GM04503 (cell line): ENCODE measurements around the gene TAGLN2.
"Not testable (repeated sequence)": the region's sequence is repeated elsewhere in the genome, so short reads cannot be mapped to it uniquely, and the experiment has no call there.

Experiments used
- DNase-seq: peaks from one replicate; pipeline ENCODE4 v3.0.0-alpha.2; 2012; ENCODE audit warnings: low read depth

Gene TAGLN2

DNA sequence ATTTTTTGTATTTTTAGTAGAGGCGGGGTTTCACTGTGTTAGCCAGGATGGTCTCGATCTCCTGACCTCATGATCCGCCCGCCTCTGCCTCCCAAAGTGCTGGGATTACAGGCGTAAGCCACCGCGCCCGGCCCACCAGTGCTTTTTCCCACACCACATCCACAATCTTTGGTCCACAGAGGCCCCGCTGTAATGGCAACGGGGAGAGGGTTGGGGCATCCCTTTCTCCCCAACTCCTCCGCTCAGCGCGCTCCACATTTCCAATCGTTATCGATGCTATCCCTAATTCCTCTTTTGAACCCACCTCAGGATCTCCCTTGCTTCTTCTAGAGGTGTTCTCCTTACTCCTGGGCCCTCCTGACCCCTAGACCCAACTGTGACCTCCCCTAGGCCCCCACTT, 25.7 kb downstream of the TAGLN2 start:
- DNase-seq = not testable (repeated sequence)

GRCh38 chr1:159898527-159898926, 26.8 kb downstream of the TAGLN2 start:
- no peak for DNase-seq

DNA sequence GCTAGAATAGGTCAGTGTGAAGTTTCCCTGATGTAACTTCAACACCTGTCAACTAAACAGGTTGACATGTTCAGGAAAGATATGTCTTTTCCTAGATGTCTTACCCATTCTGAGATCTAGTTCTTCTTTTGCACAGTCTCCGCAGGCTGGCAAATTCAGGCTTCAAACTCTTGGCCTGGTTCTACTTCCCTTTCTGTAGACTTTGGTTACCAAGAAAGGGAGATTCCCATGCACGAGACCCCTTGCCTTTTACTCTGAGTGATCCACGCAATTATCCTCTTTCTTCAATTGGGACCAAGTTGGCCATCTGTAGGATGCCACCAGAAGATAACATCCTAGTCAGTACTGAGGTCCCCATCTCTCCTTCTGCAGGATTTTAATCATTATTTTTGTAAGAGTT, 27.3 kb downstream of the TAGLN2 start:
- no peak for DNase-seq

DNA sequence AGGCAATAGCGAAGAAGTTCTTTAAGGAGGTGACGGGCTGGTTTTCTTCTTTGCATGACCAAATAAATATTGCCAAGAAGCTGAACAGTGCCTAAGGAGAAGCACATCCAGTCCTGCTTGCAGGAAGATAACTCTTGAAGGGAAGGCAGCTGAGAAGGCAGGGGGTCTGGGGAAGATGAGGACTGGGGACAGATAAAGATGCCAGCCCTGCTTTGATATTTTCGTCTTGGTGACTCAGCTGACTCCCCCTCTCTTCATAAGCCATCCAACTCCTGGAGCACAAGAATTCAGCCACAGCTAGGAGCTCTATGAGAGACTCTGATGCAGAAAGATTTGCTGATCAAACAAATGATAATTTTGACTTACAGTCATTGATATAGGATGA, 28.8 kb downstream of the TAGLN2 start:
- no peak for DNase-seq

- no peak for DNase-seq
These were observed 29.3 kb downstream of the TAGLN2 start for GRCh38 chr1:159895836-159896545.

DNA sequence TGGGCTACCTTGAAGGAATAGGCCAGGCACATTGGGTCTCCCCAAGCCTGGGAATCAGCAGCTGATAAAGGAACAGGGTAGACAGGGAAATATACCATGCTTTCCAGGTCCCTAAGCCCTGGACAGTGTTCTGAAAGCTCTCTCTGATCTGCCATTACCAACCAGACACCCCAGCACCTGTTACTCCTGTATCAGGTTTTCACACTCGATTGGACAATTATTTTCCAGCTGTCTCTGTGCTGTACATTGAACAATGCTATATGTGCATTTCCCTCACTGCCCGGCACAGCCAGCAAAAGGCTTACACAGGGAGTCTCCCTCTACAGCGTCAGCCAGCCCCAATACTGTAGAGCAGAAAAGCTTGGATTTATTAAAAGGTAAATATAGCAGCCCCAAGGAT, 30.0 kb downstream of the TAGLN2 start:
- no peak for DNase-seq

DNA sequence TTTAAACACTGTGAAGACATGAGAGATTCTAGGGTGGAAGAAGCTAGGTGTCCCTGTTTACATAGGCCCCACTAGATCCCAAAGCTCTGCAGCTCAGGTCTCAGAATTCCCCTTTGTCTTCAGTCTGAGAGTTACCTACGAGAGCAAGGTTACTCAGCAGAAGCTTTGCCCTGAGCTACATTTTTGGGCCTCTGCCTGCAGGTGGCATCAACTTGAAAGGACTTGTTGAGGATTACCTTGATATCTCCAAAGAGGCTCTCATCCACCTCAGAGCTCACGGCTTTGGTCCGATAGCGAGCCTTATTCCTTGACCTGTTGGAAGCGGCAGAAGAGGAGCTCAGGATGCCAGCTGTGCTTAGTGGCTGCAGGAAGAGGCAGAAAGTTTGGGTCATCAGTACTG, 32.4 kb downstream of the TAGLN2 start:
- DNase-seq = no peak

DNA sequence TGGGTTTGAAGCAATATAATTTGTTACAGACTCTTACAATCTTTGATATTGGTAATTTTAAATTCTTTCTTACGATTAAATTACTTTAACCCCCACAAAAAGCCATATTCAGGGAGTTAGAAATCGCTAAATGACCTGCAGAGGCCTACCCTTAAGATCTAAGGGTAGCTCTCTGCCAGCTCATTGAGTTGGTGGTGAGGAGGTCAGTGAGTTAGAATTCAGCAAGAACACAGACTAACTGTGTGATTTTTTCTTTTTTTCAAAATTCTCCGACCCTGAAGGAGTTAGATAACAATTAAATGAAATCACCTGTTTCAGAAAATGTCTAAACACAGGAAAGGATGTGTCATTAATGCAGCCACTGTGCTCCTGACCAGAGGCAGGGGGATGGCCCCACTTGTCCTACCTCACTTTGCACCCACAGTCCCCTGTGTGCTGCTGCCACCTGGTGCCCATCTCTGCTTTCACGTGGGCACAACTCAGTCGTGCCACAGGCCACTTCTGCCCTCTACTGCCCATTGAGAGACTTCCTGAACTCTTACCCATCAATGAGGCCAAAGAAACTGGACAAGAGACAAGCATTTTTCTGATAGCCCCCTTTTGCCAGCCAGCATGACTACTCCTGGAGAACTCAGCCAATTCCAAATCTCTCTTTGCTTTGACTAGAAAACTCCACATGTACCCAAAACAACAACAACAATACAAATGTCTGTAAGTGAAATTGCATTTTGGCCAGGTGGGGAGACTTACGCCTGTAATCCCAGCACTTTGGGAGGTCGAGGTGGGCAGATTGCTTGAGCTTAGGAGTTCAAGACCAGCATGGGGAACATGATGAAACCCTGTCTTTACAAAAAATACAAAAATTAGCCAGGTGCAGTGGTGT, 33.8 kb downstream of the TAGLN2 start:
- DNase-seq = no peak

GRCh38 chr1:159890390-159890789, 34.9 kb downstream of the TAGLN2 start:
- DNase-seq = no peak

GRCh38 chr1:159889821-159890252, 35.5 kb downstream of the TAGLN2 start:
- peak; percentile 90 for DNase-seq

DNA sequence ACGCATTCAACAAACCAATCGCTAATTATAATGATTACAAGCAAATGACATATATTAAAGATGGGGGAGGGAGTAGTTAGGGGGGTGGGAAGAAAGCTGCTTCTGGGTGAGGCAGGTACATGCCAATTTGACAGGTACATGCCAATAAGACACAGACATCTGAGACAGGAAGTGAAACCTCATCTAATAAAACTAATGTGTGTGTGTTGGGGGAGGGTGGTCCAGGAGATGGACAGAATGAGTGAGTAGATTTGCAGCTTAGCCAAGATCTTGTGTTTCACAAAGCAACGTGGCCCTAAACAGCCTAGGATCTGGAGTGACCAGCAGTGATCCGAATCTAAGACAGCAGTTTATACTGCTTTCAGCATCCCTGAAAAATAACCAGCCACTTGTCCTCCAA, 36.1 kb downstream of the TAGLN2 start:
- DNase-seq = no peak

DNA sequence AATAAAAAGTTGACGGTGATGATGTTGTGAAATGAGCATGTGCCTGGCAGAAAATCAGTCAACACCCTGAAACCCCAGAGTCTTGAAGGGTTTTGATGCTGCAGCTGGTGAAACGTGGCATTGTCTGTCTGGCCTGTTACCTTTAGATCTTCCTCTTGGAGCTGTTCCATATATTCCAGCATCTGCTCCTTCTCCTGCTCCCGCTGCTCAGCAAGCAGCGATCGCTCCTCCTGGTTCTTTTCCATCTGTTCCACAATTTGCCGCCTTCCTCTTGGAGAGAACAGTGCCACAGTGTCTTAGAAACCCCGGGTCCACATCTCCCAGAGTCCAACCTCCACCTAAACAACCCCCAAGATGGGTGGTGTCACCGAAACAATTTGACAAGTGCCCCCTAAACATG, 41.0 kb downstream of the TAGLN2 start:
- DNase-seq = no peak

GRCh38 chr1:159883134-159883533, 42.2 kb downstream of the TAGLN2 start:
- DNase-seq = no peak

- DNase-seq = no peak
These were observed 42.8 kb downstream of the TAGLN2 start for GRCh38 chr1:159882527-159882862.

- peak; percentile 76 for DNase-seq
These were observed 43.4 kb downstream of the TAGLN2 start for GRCh38 chr1:159881622-159882526.

DNA sequence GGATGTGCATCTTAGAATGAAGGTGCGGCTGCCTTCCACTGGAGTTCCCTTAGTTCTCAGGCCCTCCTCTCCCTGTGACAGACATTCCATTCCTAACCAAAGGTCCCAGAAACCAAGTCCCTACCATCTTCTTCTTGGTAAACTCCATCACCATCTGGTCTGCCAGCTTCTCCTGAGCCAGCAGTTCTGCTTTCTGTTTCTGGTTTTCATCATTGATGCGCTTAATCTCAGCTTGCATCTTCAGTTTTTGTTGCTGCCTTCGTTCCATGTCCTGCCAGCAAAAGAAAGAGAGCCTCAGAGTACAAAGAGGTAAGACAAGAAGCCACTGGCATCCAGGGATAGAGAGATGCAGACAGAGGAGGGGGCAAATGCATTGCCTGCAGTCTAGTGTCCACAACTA, 44.9 kb downstream of the TAGLN2 start:
- DNase-seq = no peak

DNA sequence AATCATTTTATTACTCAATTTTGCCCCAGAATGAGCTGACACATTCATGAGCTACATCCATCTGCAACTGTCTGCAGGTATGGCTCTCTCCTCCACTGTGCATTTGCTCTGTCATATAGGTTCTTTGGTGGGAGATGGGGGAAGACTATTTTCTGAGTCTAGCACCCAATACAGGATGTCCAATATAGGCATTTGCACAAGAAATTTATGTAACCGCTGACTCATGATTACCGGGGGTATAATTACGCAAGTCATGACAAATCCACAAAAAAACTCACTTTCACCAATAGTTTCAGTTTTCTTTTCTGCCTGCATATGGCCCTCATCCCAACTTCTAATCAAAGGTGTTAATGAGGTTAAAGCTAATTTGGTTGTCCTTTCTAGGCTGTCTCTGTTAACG, 45.3 kb downstream of the TAGLN2 start:
- DNase-seq = peak; percentile 42

DNA sequence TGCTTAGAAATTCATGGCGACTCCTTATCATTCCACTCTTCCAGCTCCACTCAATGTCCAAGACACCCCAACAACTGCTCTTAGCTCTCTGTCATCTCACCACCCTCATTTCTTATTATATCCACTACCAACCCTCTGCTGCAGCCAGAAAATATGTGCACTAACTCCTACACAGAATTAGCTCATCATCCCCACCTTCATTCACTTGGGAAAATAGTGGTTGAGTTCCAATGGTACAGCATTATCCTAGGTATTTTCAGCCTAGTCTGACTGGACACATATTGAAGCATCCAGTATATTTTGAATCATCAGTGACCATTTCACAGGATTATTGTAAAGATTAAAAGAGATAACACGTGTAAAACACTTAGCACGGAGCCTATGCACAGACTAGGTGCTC, 46.2 kb downstream of the TAGLN2 start:
- DNase-seq = no peak

- DNase-seq = no peak
These were observed 47.4 kb downstream of the TAGLN2 start for GRCh38 chr1:159877695-159878444.

DNA sequence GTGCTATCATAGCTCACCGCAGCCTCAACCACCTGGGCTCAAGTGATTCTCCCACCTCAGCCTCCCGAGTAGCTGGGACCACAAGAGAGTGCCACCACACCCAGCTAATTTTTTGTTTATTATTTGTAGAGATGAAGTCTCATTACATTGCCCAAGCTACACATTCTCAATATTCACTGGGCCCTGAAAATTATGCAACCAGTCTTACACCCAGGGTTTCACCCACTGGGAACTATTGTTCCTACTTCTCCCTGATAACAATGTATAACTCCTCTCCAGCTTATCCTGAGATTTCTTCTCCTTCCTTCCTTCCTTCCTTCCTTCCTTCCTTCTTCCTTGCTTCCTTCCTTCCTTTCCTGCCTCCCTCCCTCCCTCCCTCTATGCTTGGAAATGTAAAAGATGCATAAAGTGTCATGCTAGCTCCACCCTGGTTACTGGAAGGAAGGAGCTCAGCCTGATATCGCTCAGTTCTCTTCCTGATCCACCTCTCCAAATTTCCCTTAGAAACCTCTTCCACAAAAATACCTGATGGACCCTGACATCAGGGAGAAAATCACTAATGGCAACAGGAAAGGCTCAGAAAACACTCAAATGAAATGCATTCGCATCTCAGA, 51.7 kb downstream of the TAGLN2 start:
- no peak for DNase-seq

DNA sequence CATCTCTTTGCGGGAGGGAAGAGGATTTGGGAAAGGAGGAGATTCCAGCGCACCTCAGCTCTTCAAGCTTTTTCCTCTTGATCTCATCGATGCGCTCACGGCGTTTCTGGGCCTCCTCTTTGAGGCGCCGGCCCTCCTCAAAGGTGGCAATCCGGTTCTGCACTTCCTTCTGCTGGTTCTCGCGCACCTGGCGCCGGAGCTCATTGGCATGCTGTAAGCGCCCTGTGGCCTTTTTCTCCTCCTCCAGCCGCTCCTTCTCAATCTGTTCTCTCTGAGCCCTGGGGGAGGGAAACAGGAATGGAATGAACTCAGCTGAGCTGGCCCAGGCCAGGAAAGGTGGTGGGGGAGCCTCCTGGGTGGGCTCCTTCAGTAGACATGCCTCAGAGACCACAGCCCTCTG, 52.4 kb downstream of the TAGLN2 start:
- no peak for DNase-seq
